Astrocyte of the spinal cord (primary cell): ENCODE measurements around the gene CHN2.

Source experiments
- DNase-seq: peaks from one replicate; pipeline ENCODE4 v3.0.0; 2011; ENCODE audit warnings: low read depth, low spot score
- H3K4me3 ChIP-seq: 2 replicates; pipeline ENCODE4 v1.5.1; 2011; ENCODE audit warnings: low read depth, mild to moderate bottlenecking, low read length, moderate library complexity
- in situ Hi-C: cut with HindIII; loops from 2 replicates; pipeline ENCODE4 v1.10.0; 2017; ENCODE audit warnings: low sequenced_read_pairs
- TF ChIP-seq, protein P1 (sequence below): IDR thresholded peaks from 2 replicates; pipeline ENCODE4 v1.5.1; 2012; ENCODE audit warnings: low read depth, mild to moderate bottlenecking, low read length, inconsistent platforms

The CHN2 gene

GRCh38 chr7:29237489-29237888, 42.9 kb downstream of the CHN2 start:
- in situ Hi-C loops, result no loop called here
- H3K4me3 ChIP-seq, result no peak overlapping the region
- TF ChIP-seq, protein P1, sequence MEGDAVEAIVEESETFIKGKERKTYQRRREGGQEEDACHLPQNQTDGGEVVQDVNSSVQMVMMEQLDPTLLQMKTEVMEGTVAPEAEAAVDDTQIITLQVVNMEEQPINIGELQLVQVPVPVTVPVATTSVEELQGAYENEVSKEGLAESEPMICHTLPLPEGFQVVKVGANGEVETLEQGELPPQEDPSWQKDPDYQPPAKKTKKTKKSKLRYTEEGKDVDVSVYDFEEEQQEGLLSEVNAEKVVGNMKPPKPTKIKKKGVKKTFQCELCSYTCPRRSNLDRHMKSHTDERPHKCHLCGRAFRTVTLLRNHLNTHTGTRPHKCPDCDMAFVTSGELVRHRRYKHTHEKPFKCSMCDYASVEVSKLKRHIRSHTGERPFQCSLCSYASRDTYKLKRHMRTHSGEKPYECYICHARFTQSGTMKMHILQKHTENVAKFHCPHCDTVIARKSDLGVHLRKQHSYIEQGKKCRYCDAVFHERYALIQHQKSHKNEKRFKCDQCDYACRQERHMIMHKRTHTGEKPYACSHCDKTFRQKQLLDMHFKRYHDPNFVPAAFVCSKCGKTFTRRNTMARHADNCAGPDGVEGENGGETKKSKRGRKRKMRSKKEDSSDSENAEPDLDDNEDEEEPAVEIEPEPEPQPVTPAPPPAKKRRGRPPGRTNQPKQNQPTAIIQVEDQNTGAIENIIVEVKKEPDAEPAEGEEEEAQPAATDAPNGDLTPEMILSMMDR, result no peak
- DNase-seq, result no peak

- no peak overlapping the region for H3K4me3 ChIP-seq
- TF ChIP-seq, protein P1, result peak; percentile 15
- DNase-seq, result no peak
- in situ Hi-C loops, result no loop called here
Observed at GRCh38 chr7:29239638-29240037, 45.1 kb downstream of the CHN2 start.

DNA sequence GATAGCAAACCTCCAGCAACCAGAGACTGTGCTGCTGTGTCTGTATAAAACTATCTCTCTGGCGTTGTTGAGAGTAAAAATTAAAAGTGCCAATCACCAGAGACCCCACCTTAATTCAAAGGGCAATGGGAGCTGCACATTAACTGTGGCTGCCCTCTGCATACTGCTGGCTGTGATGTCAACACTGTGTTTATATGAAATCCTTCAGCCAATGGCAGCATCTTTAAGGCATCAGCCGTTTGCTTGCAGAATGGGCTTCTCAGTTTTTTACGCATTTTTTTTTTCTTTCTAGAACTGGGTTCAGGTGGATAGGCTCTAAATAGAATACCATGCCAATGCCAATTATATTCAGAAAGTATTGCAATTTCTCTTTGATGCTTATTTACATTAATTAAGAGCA, 47.7 kb downstream of the CHN2 start:
- in situ Hi-C loops, result no loop called here
- H3K4me3 ChIP-seq, result no peak overlapping the region
- TF ChIP-seq, protein P1, result no peak
- no peak for DNase-seq

DNA sequence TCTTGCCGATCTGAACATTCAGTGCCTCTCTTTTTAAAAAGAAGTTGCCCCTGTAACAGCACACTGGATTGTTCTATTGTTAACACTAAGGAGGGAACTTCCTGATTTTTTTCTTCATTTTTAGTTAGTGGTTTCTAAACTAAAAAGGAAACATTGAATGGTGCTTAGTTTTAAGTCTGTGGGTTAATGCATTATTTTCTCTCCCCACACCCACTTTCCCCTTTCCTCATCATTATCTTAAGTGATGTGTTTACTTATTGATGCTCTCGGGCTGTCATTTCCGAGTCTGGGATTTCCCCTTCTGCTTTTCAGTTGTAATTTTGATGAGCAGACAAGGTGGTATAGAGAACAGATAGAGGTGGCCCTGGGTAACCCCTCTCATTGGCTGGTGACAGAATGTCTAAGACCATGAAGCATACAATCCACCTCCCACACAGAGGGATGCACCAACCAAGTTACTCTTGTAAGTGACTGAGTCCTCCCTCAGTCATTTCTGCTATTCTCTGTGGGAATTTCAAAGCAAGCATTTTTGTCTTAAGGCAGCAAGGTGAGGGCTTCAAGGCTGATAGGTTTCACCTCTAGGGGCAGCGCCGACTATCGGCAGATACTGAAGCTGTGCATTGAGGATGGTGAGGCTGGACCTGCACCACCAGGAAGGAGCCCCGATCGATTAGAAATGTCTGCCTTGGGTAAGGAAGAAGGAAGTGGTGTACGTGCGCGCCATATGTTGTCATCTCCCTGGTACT, 49.5 kb downstream of the CHN2 start:
- H3K4me3 ChIP-seq, result no peak overlapping the region
- no peak for DNase-seq
- in situ Hi-C loops, result no loop called here
- TF ChIP-seq, protein P1, result no peak

DNA sequence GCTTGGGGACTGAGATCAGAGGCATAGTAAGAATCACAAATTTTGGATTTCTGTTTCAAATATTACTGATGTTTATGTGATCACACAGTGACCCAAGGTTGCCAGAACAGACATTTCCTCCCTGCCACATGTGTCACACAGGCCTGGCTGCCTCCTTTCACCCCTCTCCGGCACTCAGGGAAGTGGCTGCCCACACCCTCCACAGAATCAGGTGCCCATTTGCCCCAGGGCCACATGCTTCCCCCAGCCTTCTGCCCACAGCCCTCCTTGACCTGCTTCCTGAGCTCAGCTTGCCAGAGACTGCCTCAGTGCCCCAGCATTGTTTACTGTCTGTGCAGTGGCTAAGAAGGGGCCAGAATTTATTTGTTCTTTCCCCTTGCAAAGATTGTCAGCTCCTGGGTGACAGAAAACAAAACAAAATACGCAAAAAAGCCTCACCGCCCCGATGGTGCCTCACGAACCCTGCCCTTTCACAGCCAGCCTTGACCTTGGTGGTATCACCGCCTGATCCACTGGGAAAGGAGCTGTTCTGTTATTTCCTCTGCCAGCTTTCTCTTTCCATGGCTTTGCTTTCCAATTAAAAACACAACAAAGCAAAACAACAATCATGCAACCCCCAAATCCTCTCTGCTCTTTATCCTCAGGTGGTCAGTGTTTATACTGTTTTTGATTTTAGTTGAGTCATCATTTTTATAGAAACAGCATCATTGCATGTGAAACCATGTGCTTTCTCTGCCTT, 52.8 kb downstream of the CHN2 start:
- no peak overlapping the region for H3K4me3 ChIP-seq
- no peak for DNase-seq
- in situ Hi-C loops, result no loop called here
- TF ChIP-seq, protein P1, result no peak

DNA sequence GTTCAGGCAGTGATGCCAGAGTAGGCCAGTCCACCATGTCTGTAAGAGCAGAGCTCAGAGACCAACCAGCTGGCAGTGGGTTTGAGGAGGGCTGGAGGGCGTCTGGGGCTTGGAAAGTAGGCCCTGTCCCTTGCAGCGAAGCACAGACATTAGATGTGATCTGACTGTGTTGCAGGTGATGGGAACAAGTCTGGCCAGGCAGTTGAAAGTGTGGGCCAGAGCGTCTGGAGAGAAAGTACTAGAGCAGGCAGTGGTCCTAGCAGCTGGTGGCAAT, 53.3 kb downstream of the CHN2 start:
- no peak overlapping the region for H3K4me3 ChIP-seq
- no peak for DNase-seq
- in situ Hi-C loops, result no loop called here
- TF ChIP-seq, protein P1, result no peak
